A375 (cell line): ENCODE data around the gene OR4D1. TPM values are rescaled to one million over a fixed set of nuclear protein-coding genes. Genes with fewer than 3 reads are reported as not detected.

Experiments used
- total RNA-seq: library from RNA; depleted of rRNA; stranded (reverse); fragments of >200 nt; shearing (Covaris generic); gene quantifications from 2 replicates; pipeline ENCODE4 v1.2.3, GENCODE V29; 2014; rRNA removed

The OR4D1 gene
- not detected in 2 replicates for total RNA-seq

DNA sequence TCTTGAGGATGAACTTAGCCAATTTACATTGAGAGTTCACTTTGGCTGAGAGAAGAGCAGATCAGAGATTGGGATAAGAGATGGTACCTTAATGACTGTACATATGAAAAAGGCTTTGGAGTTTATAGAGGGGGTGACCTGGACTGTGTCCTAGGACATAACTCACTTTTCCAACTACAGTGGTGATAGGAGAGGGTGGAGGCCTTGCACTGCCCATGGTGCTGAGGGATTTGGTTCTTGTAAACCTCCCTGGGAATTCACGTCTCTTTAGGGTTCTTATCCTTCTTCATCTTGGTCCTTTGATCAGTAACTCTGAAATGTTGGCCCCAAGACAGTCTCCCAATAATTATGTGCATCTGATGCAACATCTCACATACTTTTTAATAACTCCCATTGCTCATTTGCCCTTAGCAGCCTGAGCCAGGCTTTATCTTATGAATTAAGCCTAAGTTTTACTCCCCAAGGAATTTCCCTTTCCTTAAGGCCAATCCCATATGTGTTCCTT is at the start of gene OR4D1:
Gene OR4D1, plus strand, starts transcription at position 455 of the 505 bp plus-strand sequence. CDS start 6,770 bp downstream, outside the sequence.

DNA sequence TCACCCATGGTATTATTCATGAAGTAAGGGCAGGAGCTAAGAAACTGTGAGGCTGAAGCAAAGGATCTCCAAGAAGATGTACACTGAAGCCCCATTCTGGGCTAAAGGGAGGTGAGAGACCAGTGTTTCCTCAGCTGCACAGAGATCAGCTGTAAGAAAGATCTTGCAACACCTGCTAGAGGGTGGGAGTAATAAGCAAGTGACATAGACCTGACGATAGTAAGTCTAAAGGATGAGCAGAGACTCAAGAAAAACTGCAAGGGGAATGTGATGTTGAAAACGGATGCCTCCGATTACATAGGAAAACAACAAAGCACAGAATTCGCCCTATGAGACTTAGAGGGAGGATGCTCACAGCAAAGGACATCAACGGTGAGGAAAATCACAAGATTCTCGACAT is 18.5 kb downstream of the OR4D1 start, which contains the start of gene OR4D2:
Gene OR4D2, plus strand, starts transcription at position 301 of the 400 bp plus-strand sequence. CDS start 2,674 bp downstream, outside the sequence.

DNA sequence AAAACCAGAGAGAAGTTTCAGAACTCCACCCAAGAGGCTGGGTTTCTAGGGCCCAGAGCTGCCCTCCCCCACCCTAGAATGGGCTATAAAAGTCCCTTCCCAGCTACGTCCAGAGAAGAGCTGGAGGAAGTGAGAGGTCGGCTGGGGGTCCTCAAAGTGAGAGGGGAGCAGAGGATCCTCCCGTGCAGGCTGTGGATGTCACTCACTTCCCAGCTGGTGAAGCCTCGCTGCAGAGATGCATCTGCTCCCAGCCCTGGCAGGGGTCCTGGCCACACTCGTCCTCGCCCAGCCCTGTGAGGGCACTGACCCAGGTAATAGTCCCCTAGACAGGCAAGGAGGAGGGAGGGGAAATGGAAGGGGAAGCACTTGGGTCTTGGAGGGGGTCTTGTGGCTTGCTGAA is 44.4 kb downstream of the OR4D1 start, which contains the start of gene EPX:
Gene EPX, plus strand, starts transcription at position 115 of the 400 bp plus-strand sequence. Its CDS starts 121 bp downstream, at position 236.

Other genes starting within 250 kb of the OR4D1 start
- gene CUEDC1, start 193.0 kb upstream of the OR4D1 start, total RNA-seq = 18.5 and 20.0 TPM in 2 replicates
- 51.5 and 52.5 TPM in 2 replicates for gene VEZF1, start 160.1 kb upstream of the OR4D1 start, total RNA-seq
- gene SRSF1, start 141.1 kb upstream of the OR4D1 start, total RNA-seq = 311 and 374 TPM in 2 replicates
- 11.8 and 13.4 TPM in 2 replicates for gene DYNLL2, start 65.0 kb upstream of the OR4D1 start, total RNA-seq
- not detected in 2 replicates for gene OR4D2, start 18.6 kb downstream of the OR4D1 start, total RNA-seq
- not detected in 2 replicates for gene EPX, start 44.3 kb downstream of the OR4D1 start, total RNA-seq
- 13.6 and 15.2 TPM in 2 replicates for gene MKS1, start 70.9 kb downstream of the OR4D1 start, total RNA-seq
- gene LPO, start 90.2 kb downstream of the OR4D1 start, total RNA-seq = not detected in 2 replicates
- not detected in 2 replicates for gene MPO, start 132.6 kb downstream of the OR4D1 start, total RNA-seq
- gene TSPOAP1, start 180.4 kb downstream of the OR4D1 start, total RNA-seq = not detected in 2 replicates
- 67.4 and 69.6 TPM in 2 replicates for gene SUPT4H1, start 203.8 kb downstream of the OR4D1 start, total RNA-seq